Astrocyte of the cerebellum (primary cell): ENCODE results near the gene ARHGDIG.
A peak's percentile ranks its signal among the peaks of the same experiment; 100 is the strongest.

ENCODE experiments used
- DNase-seq: peaks from one replicate; pipeline ENCODE4 v3.0.0-alpha.2; 2011; ENCODE audit warnings: low read depth
- H3K4me3 ChIP-seq: 2 replicates; pipeline ENCODE4 v1.5.1; 2011; ENCODE audit warnings: mild to moderate bottlenecking, low read depth, low read length, moderate library complexity
- in situ Hi-C: cut with HindIII; loops from 2 replicates; pipeline ENCODE4 v1.10.0; 2017; ENCODE audit warnings: low sequenced_read_pairs
- TF ChIP-seq, protein P1 (sequence below): IDR thresholded peaks from 2 replicates; pipeline ENCODE4 v1.5.1; 2012; ENCODE audit warnings: low read length, low read depth, moderate library complexity, mild to moderate bottlenecking; ENCODE audit errors: missing control alignments

ARHGDIG gene

GRCh38 chr16:280552-280951 is at the start of gene ARHGDIG:
Gene ARHGDIG (plus strand): TSS chr16:280591. CDS start chr16:280681, 90 bp downstream.
- in situ Hi-C loops: no loop called here
- TF ChIP-seq, protein P1, sequence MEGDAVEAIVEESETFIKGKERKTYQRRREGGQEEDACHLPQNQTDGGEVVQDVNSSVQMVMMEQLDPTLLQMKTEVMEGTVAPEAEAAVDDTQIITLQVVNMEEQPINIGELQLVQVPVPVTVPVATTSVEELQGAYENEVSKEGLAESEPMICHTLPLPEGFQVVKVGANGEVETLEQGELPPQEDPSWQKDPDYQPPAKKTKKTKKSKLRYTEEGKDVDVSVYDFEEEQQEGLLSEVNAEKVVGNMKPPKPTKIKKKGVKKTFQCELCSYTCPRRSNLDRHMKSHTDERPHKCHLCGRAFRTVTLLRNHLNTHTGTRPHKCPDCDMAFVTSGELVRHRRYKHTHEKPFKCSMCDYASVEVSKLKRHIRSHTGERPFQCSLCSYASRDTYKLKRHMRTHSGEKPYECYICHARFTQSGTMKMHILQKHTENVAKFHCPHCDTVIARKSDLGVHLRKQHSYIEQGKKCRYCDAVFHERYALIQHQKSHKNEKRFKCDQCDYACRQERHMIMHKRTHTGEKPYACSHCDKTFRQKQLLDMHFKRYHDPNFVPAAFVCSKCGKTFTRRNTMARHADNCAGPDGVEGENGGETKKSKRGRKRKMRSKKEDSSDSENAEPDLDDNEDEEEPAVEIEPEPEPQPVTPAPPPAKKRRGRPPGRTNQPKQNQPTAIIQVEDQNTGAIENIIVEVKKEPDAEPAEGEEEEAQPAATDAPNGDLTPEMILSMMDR: no peak
- H3K4me3 ChIP-seq: peak within 1 kb of the TSS; percentile 21

GRCh38 chr16:230949-231348 is 49.4 kb upstream of the ARHGDIG start:
- in situ Hi-C loops: no loop called here
- no peak for DNase-seq
- no peak overlapping the region for H3K4me3 ChIP-seq
- TF ChIP-seq, protein P1: no peak

More at GRCh38 chr16:280552-280951, at the start of gene ARHGDIG:
- DNase-seq: no peak

GRCh38 chr16:234468-235305 is 45.7 kb upstream of the ARHGDIG start, which contains the start of gene FAM234A:
Gene FAM234A (plus strand): TSS chr16:234821. CDS start chr16:254414, 19,593 bp downstream.
- in situ Hi-C loops: no loop called here
- peak within 1 kb of the TSS; percentile 77 for H3K4me3 ChIP-seq
- TF ChIP-seq, protein P1: peak; percentile 49
- DNase-seq: peak; percentile 58

DNA sequence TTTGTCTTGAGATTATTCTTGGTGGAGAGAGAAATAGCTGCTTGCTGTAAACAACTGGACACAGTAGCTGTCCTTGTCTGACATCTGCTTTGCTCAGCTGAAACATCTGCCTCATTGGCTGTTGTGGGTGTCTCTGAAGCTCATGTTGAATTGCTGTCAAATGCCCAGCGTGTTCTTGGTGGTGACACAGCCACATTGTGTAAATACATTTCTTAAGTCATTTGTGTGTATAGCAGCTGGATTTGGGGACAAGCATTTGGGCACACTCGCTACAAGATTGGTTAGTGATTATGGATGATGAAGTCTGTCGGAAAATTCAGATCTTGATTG is 40.5 kb upstream of the ARHGDIG start:
- no peak overlapping the region for H3K4me3 ChIP-seq
- no peak for DNase-seq
- in situ Hi-C loops: no loop called here
- TF ChIP-seq, protein P1: no peak

DNA sequence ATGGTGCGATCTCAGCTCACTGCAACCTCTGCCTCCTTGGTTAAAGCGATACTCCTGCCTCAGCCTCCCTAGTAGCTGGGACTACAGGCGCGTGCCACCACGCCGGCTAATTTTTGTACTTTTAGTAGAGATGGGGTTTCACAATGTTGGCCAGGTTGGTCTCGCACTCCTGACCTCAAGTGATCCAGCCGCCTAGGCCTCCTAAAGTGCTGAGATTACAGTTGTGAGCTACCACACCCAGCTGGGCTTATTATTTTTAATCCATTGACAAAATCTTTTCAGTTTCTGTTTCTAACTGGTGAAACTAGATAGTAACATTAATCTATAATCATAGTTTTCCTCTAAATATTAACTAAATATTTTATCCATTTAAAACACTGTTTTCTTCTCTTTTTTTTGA is 39.8 kb upstream of the ARHGDIG start:
- in situ Hi-C loops: no loop called here
- H3K4me3 ChIP-seq: no peak overlapping the region
- DNase-seq: no peak
- TF ChIP-seq, protein P1: no peak

GRCh38 chr16:242281-242680 is 38.1 kb upstream of the ARHGDIG start:
- in situ Hi-C loops: no loop called here
- no peak for DNase-seq
- H3K4me3 ChIP-seq: no peak overlapping the region
- TF ChIP-seq, protein P1: no peak
